Activated naive CD4-positive, alpha-beta T cell treated with Interleukin-2 at 50 U/mL for 16 hours (primary cell): ENCODE results near the gene ULBP2.
"Not testable (repeated sequence)": the region's sequence is repeated elsewhere in the genome, so short reads cannot be mapped to it uniquely, and the experiment has no call there.

Experiments
- DNase-seq: peaks from one replicate; pipeline ENCODE4 v3.0.0-alpha.2; 2020

Gene ULBP2, protein sequence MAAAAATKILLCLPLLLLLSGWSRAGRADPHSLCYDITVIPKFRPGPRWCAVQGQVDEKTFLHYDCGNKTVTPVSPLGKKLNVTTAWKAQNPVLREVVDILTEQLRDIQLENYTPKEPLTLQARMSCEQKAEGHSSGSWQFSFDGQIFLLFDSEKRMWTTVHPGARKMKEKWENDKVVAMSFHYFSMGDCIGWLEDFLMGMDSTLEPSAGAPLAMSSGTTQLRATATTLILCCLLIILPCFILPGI

DNA sequence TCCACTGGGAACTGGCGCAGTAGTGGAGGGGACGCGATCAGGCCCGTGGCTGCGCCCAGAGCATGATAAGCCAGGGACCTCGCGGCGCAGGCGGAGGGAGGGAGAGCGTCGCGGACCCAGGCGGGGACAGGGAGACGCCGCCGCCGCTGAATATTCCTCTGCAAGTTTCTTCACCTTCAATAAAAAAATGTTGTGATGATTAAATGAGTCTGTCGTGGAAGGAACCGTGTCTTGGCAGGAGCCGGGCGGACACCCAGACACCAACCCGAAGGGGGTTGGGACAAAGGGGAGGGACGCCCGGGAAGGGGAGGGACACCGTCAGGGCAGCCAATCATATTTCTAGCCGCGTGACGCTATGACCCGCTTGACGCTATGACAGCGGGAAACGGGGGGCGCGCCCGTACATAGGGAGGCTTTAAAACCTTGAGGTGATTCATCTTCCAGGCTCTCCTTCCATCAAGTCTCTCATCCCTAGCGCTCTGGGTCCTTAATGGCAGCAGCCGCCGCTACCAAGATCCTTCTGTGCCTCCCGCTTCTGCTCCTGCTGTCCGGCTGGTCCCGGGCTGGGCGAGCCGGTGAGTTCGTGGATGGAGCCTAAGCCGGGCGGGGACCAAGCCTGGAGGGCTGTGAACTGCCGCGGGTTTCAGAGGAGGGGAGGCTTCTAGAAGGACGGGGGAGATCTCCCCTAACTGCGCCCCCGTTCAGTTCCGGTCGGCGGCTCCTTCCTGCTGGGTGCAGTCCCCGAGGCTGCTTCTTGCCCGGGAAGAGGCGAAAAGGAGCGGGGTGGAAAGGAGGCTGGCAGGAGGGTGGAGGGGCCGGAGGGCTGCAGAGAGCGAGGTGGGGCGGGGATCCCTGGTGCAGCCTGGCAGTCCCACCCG, at the start of gene ULBP2:
TSS of gene ULBP2 (plus strand) at position 432 of the 878 bp plus-strand sequence. CDS start at position 491, 59 bp downstream.
- peak; percentile 89 for DNase-seq

GRCh38 chr6:149895048-149895590, 46.7 kb upstream of the ULBP2 start:
- no peak for DNase-seq

- DNase-seq: peak; percentile 25
Measured at GRCh38 chr6:149895833-149896271, 46.0 kb upstream of the ULBP2 start.

- DNase-seq: no peak
Measured at GRCh38 chr6:149896491-149896890, 45.3 kb upstream of the ULBP2 start.

DNA sequence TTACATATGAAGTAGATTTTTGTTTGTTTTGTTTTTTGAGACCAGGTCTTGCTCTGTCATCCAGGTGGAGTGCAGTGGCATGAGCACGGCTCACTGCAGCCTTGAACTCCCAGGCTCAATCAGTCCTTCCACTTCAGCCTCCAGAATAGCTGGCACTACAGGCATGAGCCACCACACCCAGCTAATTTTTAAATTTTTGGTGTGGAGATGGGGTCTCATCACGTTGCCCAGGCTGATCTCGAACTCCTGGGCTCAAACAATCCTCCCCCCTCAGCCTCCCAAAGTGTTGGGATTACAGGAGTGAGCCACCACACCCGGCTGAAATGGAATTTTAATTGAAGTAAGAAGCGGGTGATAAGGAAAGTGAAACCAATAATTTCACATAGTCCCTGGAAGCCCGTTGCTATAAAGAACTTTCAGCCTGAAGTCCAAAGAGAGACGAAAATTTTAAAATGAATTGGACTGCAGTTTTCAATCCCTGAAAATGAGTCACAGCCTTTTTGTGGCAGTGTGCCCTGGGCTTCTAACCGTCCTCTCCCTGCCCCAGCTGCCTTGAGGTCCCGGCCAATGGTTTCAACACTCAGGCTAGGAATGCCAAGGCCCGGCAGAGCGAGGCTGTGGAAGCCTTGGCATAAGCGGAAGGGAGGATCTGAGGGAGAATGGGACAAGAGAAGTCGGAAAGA, 44.7 kb upstream of the ULBP2 start:
- no peak for DNase-seq

- DNase-seq: no peak
Measured at GRCh38 chr6:149897855-149898744, 43.7 kb upstream of the ULBP2 start, which contains the start of gene RAET1E. Gene RAET1E, minus strand, starts transcription at chr6:149898113. Its CDS starts 7,212 bp downstream, at chr6:149890901.

GRCh38 chr6:149898966-149899365, 42.8 kb upstream of the ULBP2 start:
- DNase-seq: no peak

GRCh38 chr6:149899486-149899885, 42.3 kb upstream of the ULBP2 start:
- no peak for DNase-seq

DNA sequence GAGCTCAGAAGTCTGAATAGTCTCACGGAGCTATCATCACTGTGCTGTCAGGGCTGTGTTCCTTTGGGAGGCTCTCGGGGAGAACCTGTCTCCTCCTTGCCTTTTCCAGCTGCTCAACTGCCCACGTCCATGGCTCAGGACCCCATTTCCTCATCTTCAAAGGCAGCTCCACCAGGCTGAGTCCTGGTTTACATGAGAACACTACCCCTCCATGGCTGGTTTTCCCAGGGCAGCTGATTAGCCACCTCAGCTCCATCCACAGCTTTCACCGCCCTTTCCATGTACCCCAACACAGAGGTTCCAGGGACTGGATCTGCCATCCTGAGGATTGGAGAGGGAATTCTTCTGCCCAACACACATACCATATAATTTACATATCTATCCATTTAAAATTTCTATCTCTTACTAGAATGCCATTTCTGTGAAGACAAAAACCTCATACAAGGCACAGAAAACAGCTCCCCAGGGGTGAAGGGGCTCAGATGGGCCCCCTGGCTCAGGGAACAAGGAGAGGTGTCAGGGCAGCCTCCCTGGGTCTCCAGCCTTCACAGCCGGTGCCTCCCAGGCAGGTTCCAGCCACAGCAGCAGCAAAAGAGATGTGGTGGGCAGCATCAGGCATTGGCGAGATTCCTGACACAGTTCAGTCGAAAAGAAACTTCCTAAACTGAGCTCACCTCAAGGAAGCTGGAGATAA, 41.7 kb upstream of the ULBP2 start:
- no peak for DNase-seq

DNA sequence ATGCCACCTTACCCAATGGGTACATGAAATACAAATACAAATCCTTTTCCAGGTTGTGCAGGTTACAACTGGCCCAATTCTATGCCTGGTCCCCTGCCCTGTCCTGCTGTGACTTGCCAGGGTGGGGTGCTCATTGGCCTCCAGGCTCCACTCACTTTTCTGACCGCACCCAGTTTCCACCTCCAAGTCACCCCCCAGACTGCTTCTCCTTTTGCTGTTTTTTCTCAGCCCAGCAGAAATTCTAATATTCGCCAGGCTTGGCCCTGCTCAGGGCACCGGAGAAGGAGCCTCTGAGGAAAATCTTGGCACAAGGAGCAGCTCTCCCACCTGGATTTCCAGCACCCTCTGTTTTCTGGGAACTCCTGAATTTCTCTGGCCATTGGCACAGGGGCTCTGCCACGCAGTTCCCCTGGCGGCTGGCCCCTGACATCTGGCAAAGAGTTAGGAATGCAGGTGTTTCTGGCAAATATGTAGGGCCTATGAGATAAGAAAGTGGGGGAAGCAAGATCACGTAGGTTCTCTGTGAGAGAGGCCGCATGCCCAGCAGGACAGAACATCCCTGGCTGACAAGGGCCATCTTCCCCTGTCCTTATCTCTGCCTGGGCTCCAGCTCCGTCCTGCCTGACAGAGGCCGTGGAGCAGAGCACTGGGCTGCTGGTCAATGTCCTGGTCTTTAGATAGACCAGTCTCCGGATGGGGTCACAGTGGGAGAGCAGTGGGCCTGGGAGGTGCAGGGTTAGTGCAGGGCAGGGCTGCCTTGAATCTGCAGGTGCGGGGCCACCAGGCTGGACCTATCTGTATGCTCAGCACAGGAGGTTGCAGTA, 41.0 kb upstream of the ULBP2 start:
- DNase-seq: no peak

GRCh38 chr6:149901444-149902140, 40.2 kb upstream of the ULBP2 start:
- no peak for DNase-seq

DNA sequence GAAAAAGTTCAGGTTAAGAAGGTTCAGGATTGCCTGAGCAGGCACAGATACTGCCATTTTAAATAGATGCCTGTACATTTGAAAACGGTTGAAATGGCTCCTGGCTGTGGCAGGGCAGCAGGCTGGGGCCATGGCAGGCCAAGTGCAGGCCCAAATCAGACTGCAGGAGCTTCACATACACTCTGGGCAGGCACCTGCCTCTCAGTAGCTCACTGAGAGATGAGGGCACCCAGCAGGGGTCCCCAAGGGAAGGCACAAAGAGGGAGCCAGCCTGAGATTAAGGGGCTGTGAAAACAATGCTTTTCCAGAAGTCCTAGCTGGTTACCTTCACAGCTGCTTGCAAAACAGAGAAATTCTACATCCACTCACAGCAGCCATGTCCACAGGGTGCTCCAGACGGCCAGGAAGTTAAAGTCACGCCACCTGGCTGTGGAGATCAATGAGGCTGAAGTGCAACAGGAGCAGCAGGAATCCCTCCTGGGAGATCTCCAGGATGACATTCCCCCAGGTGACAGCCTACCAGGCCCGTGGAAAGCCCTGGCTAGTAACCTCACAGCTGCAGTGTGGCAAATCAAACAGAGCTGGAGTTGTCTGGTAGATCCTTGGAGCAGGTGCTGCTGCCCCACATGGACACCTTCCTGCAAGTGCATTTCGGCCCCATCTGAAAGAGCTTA, 37.7 kb upstream of the ULBP2 start:
- DNase-seq: no peak

- DNase-seq: no peak
Measured at GRCh38 chr6:149904661-149905370, 37.0 kb upstream of the ULBP2 start.

GRCh38 chr6:149905371-149905910, 36.4 kb upstream of the ULBP2 start:
- no peak for DNase-seq

GRCh38 chr6:149905911-149906371, 35.9 kb upstream of the ULBP2 start:
- no peak for DNase-seq

- DNase-seq: no peak
Measured at GRCh38 chr6:149906405-149906804, 35.4 kb upstream of the ULBP2 start.

DNA sequence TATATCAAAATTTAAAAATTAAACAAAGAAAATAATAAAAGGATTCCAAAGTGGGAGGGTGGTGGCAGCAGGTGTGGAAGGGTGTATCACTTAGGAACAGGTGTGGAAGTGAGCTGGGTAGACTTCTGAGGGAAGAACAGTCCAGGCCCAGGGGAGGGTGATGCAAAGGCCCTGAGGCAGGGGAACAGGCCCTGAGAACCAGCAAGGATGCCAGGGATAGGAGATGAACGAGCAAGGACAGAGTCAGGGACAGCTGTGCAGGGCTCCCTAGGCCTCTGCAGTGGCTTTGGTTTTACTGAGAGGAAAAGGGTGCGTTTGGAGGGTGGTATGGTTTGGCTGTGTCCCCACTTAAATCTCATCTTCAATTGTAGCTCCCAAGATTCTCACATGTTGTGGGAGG, 34.5 kb upstream of the ULBP2 start:
- DNase-seq: no peak

DNA sequence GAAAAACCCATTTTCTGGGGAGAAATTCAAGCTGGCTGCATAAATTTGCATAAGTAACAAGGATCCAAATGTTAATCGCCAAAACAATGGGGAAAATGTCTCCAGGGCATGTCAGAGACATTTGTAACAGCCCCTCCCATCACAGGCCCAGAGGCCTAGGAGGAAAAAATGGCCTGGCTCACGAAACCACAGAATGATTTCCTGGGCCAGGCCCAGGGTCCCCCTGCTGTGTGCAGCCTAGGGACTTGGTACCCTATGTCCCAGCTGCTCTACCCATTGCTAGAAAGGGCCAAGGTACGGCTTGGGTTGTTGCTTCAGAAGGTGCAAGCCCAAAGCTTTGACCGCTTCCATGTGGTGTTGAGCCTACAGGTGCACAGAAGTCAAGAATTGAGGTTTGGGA, 33.3 kb upstream of the ULBP2 start:
- not testable (repeated sequence) for DNase-seq
